GM10248 (cell line): ENCODE results near the gene DGCR6L.
"Not testable (repeated sequence)": the region's sequence is repeated elsewhere in the genome, so short reads cannot be mapped to it uniquely, and the experiment has no call there.

Source experiments
- CTCF ChIA-PET: fragments of 300-600 bp; sonication (Branson Sonifier 250); formaldehyde crosslinking; extraction: SDS; loops from one replicate; lab custom pipeline; 2021; ENCODE audit warnings: antibody characterized with exemption; lab: Yijun Ruan, JAX
- POLR2A ChIA-PET: fragments of 350-650 bp; sonication (Branson Sonifier 250); formaldehyde crosslinking; extraction: SDS; loops from one replicate; lab custom pipeline; 2020; ENCODE audit warnings: antibody characterized with exemption; lab: Yijun Ruan, JAX
- DNase-seq: peaks from one replicate; pipeline ENCODE4 v3.0.0; 2012; ENCODE audit errors: extremely low spot score
- CTCF ChIP-seq: IDR thresholded peaks from 2 replicates; pipeline ENCODE4 v1.5.1; 2012; ENCODE audit warnings: mild to moderate bottlenecking, low read depth; ENCODE audit errors: extremely low read depth, missing control alignments, control extremely low read depth

Gene DGCR6L

GRCh38 chr22:20267441-20268278, 52.2 kb downstream of the DGCR6L start:
- no peak for TF ChIP-seq CTCF
- ChIA-PET POLR2A (no interaction called here), CTCF (no interaction called here)
- DNase-seq: no peak

GRCh38 chr22:20266667-20267440, 53.0 kb downstream of the DGCR6L start:
- POLR2A ChIA-PET, CTCF ChIA-PET, DNase-seq: not testable (repeated sequence)

- DNase-seq, POLR2A ChIA-PET, CTCF ChIA-PET: not testable (repeated sequence)
These were observed 53.8 kb downstream of the DGCR6L start for GRCh38 chr22:20265772-20266666.

GRCh38 chr22:20264614-20265452, 55.0 kb downstream of the DGCR6L start:
- CTCF ChIA-PET: no interaction called here

More at GRCh38 chr22:20264614-20265452, 55.0 kb downstream of the DGCR6L start:
- DNase-seq: no peak
- POLR2A ChIA-PET: no interaction called here
- no peak for TF ChIP-seq CTCF
